Aorta (tissue), 5 donors: Measurements from ENCODE around the gene DPEP2. TPM values are rescaled to one million over a fixed set of nuclear protein-coding genes. Genes with fewer than 3 reads are reported as not detected.
"Not testable (repeated sequence)": the region's sequence is repeated elsewhere in the genome, so short reads cannot be mapped to it uniquely, and the experiment has no call there.

Source experiments
- ATAC-seq: fragments of 200-7000 bp; cut with Tn5 transposase; one replicate; pipeline ENCODE4 v1.9.1; 2022; ENCODE audit warnings: moderate library complexity; ENCODE audit not compliant: low FRiP score
- DNase-seq, 2 donors: peaks; one replicate each; pipeline ENCODE4 v3.0.0-alpha.2; 2020
- H3K27ac ChIP-seq, 2 donors: one replicate each; pipeline ENCODE4 v1.5.1; 2013; ENCODE audit warnings: low read length in 2 of 2, mild to moderate bottlenecking in 2 of 2, moderate library complexity in 2 of 2, control low read depth in 1 of 2, inconsistent platforms in 1 of 2, low read depth in 1 of 2
- H3K27me3 ChIP-seq, 2 donors: one replicate each; pipeline ENCODE4 v1.6.1; 2013; ENCODE audit warnings: control low read depth in 1 of 2, low read length in 1 of 2, mild to moderate bottlenecking in 1 of 2, moderate library complexity in 1 of 2; ENCODE audit not compliant: insufficient read depth in 2 of 2, control insufficient read depth in 1 of 2
- H3K36me3 ChIP-seq, 2 donors: one replicate each; pipeline ENCODE4 v1.6.1; 2013; ENCODE audit warnings: control low read depth in 1 of 2, low read length in 1 of 2, mild to moderate bottlenecking in 1 of 2; ENCODE audit not compliant: insufficient read depth in 2 of 2, control insufficient read depth in 1 of 2
- H3K4me1 ChIP-seq, 2 donors: one replicate each; pipeline ENCODE4 v1.6.1; 2013; ENCODE audit warnings: low read length in 2 of 2, control low read depth in 1 of 2, mild to moderate bottlenecking in 1 of 2, moderate library complexity in 1 of 2; ENCODE audit not compliant: insufficient read depth in 2 of 2, control insufficient read depth in 1 of 2
- H3K4me3 ChIP-seq, 2 donors: one replicate each; pipeline ENCODE4 v1.5.1; 2013; ENCODE audit warnings: low read length in 2 of 2, control low read depth in 1 of 2, mild to moderate bottlenecking in 1 of 2
- H3K9me3 ChIP-seq: one replicate; pipeline ENCODE4 v1.6.1; 2013; ENCODE audit warnings: mild to moderate bottlenecking, low read length; ENCODE audit not compliant: control insufficient read depth
- WGBS, 2 donors: extraction: QIAGEN DNeasy Blood & Tissue Kit; methylation state at CpG; one replicate each; pipeline ENCODE4 v1.1.7; 2013; 5-methylcytosine and 5-hydroxymethylcytosine counted together
- intact Hi-C, 2 donors: fragments of 100-400 bp; cut with DNase I; formaldehyde crosslinking; loops; one replicate each; pipeline versions ENCODE4 v1.14.2 to v1.15.0; 2022
- polyA plus RNA-seq, 2 donors: library from polyadenylated mRNA; stranded (reverse); fragments of 200-250 nt; gene quantifications; one replicate each; pipeline ENCODE4 v1.2.3, GENCODE V29; 2013
- total RNA-seq, 2 donors: library from RNA; stranded (reverse); fragmentation: NEBNext Ultra II Directional; extraction: Animal tissue kit (Norgen Biotek cat#: 25700); gene quantifications; one replicate each; pipeline ENCODE4 v1.2.1, GENCODE V29; 2021
- donor health status: healthy with polysubstance abuse.
- donor health status: Bipolar disorder and iron deficiency.
- donor health status: DM: no; HTN: no; CAD: no.
- donor health status: DM: no; HTN: no; CAD: no.
- donor health status: DM: yes; HTN: yes; CAD: no.

Gene DPEP2
- total and polyA plus RNA-seq, 4 donors = 1.0 to 10.4 (median 1.9) TPM

GRCh38 chr16:67940446-67941089, 58.7 kb downstream of the DPEP2 start:
- H3K4me1 ChIP-seq = no peaks in the 10 kb centered on the region
- H3K27ac ChIP-seq = no peak overlapping the region
- no peaks in the 10 kb centered on the region for H3K27me3 ChIP-seq
- DNase-seq (no peak), ATAC-seq (no peak)
- intact Hi-C loops = no loop called here
- 89 to 91% methylated on average over 5 of the region's 5 CpGs for WGBS, 2 donors
- no peaks in the 10 kb centered on the region for H3K9me3 ChIP-seq
- no peak overlapping the region for H3K4me3 ChIP-seq
- peaks cover 0 to 6% of the 10 kb centered on the region in 2 donors for H3K36me3 ChIP-seq

- Histone ChIP-seq H3K9me3 (no peaks in the 10 kb centered on the region), H3K27me3 (no peaks in the 10 kb centered on the region), H3K4me1 (no peaks in the 10 kb centered on the region), H3K4me3 (no peak overlapping the region), H3K36me3 (peaks cover 0 to 6% of the 10 kb centered on the region in 2 donors), H3K27ac (no peak overlapping the region)
- peak in 1 of 2 donors; percentile 71 for DNase-seq
- ATAC-seq = no peak
- 74% methylated on average over 33 of the region's 33 CpGs for WGBS, 2 donors
- intact Hi-C loops = no loop called here
Measured at GRCh38 chr16:67939507-67940445, 59.5 kb downstream of the DPEP2 start.

- H3K27me3 ChIP-seq, H3K27ac ChIP-seq, H3K9me3 ChIP-seq, DNase-seq, H3K36me3 ChIP-seq, ATAC-seq, H3K4me1 ChIP-seq, H3K4me3 ChIP-seq, intact Hi-C loops: not testable (repeated sequence)
- WGBS, 2 donors = 73 to 86% methylated on average over 5 of the region's 5 CpGs
Measured at GRCh38 chr16:67937713-67938112, 61.6 kb downstream of the DPEP2 start.

Other genes with a start within 250 kb of the DPEP2 start
- gene RANBP10, start 192.9 kb downstream of the DPEP2 start, total RNA-seq = 10 to 100 TPM; 17.7 to 21.6 TPM
- gene RANBP10, start 192.9 kb downstream of the DPEP2 start, polyA plus RNA-seq = 10 to 100 TPM in 1 of 2 donors, 1 to 10 TPM in 1; 5.5 to 11.9 TPM
- gene TSNAXIP1, start 192.6 kb downstream of the DPEP2 start, total RNA-seq = 1 to 10 TPM in 1 of 2 donors, under 1 TPM in 1; 0.84 to 1.1 TPM
- gene TSNAXIP1, start 192.6 kb downstream of the DPEP2 start, polyA plus RNA-seq = 1 to 10 TPM in 1 of 2 donors, not detected in 1; 7.3 TPM
- 10 to 100 TPM; 21.5 to 24.7 TPM for gene THAP11, start 157.2 kb downstream of the DPEP2 start, total RNA-seq
- 10 to 100 TPM; 18.0 to 18.6 TPM for gene THAP11, start 157.2 kb downstream of the DPEP2 start, polyA plus RNA-seq
- 10 to 100 TPM; 80.7 to 88.2 TPM for gene NUTF2, start 152.6 kb downstream of the DPEP2 start, total RNA-seq
- gene NUTF2, start 152.6 kb downstream of the DPEP2 start, polyA plus RNA-seq = 100 to 1,000 TPM in 1 of 2 donors, 10 to 100 TPM in 1; 95.4 to 130 TPM
- gene CENPT, start 151.8 kb downstream of the DPEP2 start, total RNA-seq = 10 to 100 TPM; 39.8 to 57.9 TPM
- gene CENPT, start 151.8 kb downstream of the DPEP2 start, polyA plus RNA-seq = 100 to 1,000 TPM in 1 of 2 donors, 10 to 100 TPM in 1; 28.3 to 168 TPM
- 10 to 100 TPM; 46.9 to 53.2 TPM for gene EDC4, start 126.4 kb downstream of the DPEP2 start, total RNA-seq
- gene EDC4, start 126.4 kb downstream of the DPEP2 start, polyA plus RNA-seq = 10 to 100 TPM; 14.4 to 66.4 TPM
- gene NRN1L, start 114.6 kb downstream of the DPEP2 start, total RNA-seq = 1 to 10 TPM in 1 of 2 donors, not detected in 1; 2.1 TPM
- 1 to 10 TPM; 1.5 to 3.2 TPM for gene NRN1L, start 114.6 kb downstream of the DPEP2 start, polyA plus RNA-seq
- gene PSKH1, start 106.2 kb downstream of the DPEP2 start, total RNA-seq = 10 to 100 TPM; 29.6 to 30.4 TPM
- gene PSKH1, start 106.2 kb downstream of the DPEP2 start, polyA plus RNA-seq = 10 to 100 TPM; 15.2 to 16.2 TPM
- gene CTRL, start 67.6 kb downstream of the DPEP2 start, total RNA-seq = under 1 TPM; 0.84 to 0.90 TPM
- 1 to 10 TPM in 1 of 2 donors, not detected in 1; 3.5 TPM for gene CTRL, start 67.6 kb downstream of the DPEP2 start, polyA plus RNA-seq
- gene PSMB10, start 62.6 kb downstream of the DPEP2 start, total RNA-seq = 10 to 100 TPM; 27.7 to 39.1 TPM
- gene PSMB10, start 62.6 kb downstream of the DPEP2 start, polyA plus RNA-seq = 10 to 100 TPM; 52.3 to 84.3 TPM
- gene LCAT, start 55.4 kb downstream of the DPEP2 start, total RNA-seq = 10 to 100 TPM; 43.9 to 47.8 TPM
- 100 to 1,000 TPM in 1 of 2 donors, 10 to 100 TPM in 1; 10.6 to 178 TPM for gene LCAT, start 55.4 kb downstream of the DPEP2 start, polyA plus RNA-seq
- gene SLC12A4, start 30.8 kb downstream of the DPEP2 start, total RNA-seq = 100 to 1,000 TPM; 125 to 139 TPM
- 10 to 100 TPM; 15.8 to 87.0 TPM for gene SLC12A4, start 30.8 kb downstream of the DPEP2 start, polyA plus RNA-seq
- not detected for gene DPEP3, start 19.0 kb downstream of the DPEP2 start, total RNA-seq
- not detected for gene DPEP3, start 19.0 kb downstream of the DPEP2 start, polyA plus RNA-seq
- not detected for gene DPEP2NB, start 16.4 kb upstream of the DPEP2 start, total RNA-seq
- not detected for gene DPEP2NB, start 16.4 kb upstream of the DPEP2 start, polyA plus RNA-seq
- gene DDX28, start 23.7 kb upstream of the DPEP2 start, total RNA-seq = 1 to 10 TPM; 4.3 to 5.3 TPM
- 1 to 10 TPM; 3.6 to 4.8 TPM for gene DDX28, start 23.7 kb upstream of the DPEP2 start, polyA plus RNA-seq
- gene DUS2, start 23.8 kb upstream of the DPEP2 start, total RNA-seq = 10 to 100 TPM in 1 of 2 donors, 1 to 10 TPM in 1; 5.4 to 13.1 TPM
- 1 to 10 TPM; 3.0 to 8.9 TPM for gene DUS2, start 23.8 kb upstream of the DPEP2 start, polyA plus RNA-seq
- gene NFATC3, start 85.9 kb upstream of the DPEP2 start, total RNA-seq = 10 to 100 TPM; 38.1 to 48.4 TPM
- 10 to 100 TPM; 10.3 to 10.4 TPM for gene NFATC3, start 85.9 kb upstream of the DPEP2 start, polyA plus RNA-seq
- under 1 TPM; 0.36 to 0.60 TPM for gene ESRP2, start 236.6 kb upstream of the DPEP2 start, total RNA-seq
- 1 to 10 TPM in 1 of 2 donors, under 1 TPM in 1; 0.03 to 2.3 TPM for gene ESRP2, start 236.6 kb upstream of the DPEP2 start, polyA plus RNA-seq
- 10 to 100 TPM; 13.6 to 28.4 TPM for gene PLA2G15, start 245.9 kb upstream of the DPEP2 start, total RNA-seq
- gene PLA2G15, start 245.9 kb upstream of the DPEP2 start, polyA plus RNA-seq = 1 to 10 TPM; 7.2 to 7.5 TPM